DND-41 (cell line): ENCODE data around the gene TEDC2.

ENCODE experiments used
- ATAC-seq: fragments of 200-7000 bp; cut with Tn5 transposase; 3 replicates; pipeline ENCODE4 v1.9.1; 2021; ENCODE audit warnings: low read depth; ENCODE audit not compliant: insufficient read depth
- DNase-seq: peaks from one replicate; pipeline ENCODE4 v3.0.0-alpha.2; 2020
- H2AFZ ChIP-seq: 2 replicates; pipeline ENCODE4 v1.6.0; 2012; ENCODE audit warnings: low read depth, low read length
- H3K27ac ChIP-seq: 2 replicates; pipeline ENCODE4 v1.5.1; 2012; ENCODE audit warnings: low read length, inconsistent platforms
- H3K27me3 ChIP-seq: fragments of 200-600 bp; sonication (generic); 2 replicates; pipeline ENCODE4 v1.6.0; 2012; ENCODE audit warnings: low read length, mild to moderate bottlenecking, inconsistent platforms; ENCODE audit not compliant: insufficient read depth, poor library complexity
- H3K36me3 ChIP-seq: 2 replicates; pipeline ENCODE4 v1.5.1; 2012; ENCODE audit warnings: low read length, inconsistent platforms; ENCODE audit not compliant: insufficient read depth
- H3K4me1 ChIP-seq: 2 replicates; pipeline ENCODE4 v1.5.1; 2012; ENCODE audit warnings: mild to moderate bottlenecking, low read length; ENCODE audit not compliant: insufficient read depth
- H3K4me2 ChIP-seq: 2 replicates; pipeline ENCODE4 v1.6.0; 2012; ENCODE audit warnings: mild to moderate bottlenecking, moderate library complexity, low read length, inconsistent platforms; ENCODE audit not compliant: insufficient read depth
- H3K4me3 ChIP-seq, 2 experiments: fragments of 200-600 bp in 1 of 2; shearing (Covaris generic) in 1 of 2; 2 replicates each; pipeline ENCODE4 v1.5.1; 2012 to 2016; ENCODE audit warnings: inconsistent platforms in 2 of 2, low read length in 2 of 2, mild to moderate bottlenecking in 2 of 2, low read depth in 1 of 2, moderate library complexity in 1 of 2
- H3K79me2 ChIP-seq: 2 replicates; pipeline ENCODE4 v1.6.0; 2012; ENCODE audit warnings: low read length, inconsistent platforms; ENCODE audit not compliant: insufficient read depth
- H3K9ac ChIP-seq: 2 replicates; pipeline ENCODE4 v1.6.0; 2012; ENCODE audit warnings: low read depth, mild to moderate bottlenecking, inconsistent platforms, low read length, moderate library complexity
- H3K9me3 ChIP-seq: 2 replicates; pipeline ENCODE4 v1.5.1; 2012; ENCODE audit warnings: low read length, moderate library complexity, mild to moderate bottlenecking, inconsistent platforms; ENCODE audit not compliant: insufficient read depth, severe bottlenecking
- H4K20me1 ChIP-seq: 2 replicates; pipeline ENCODE4 v1.6.0; 2012; ENCODE audit warnings: low read length; ENCODE audit not compliant: insufficient read depth
- CTCF ChIP-seq: IDR thresholded peaks from 2 replicates; pipeline ENCODE4 v1.5.1; 2012; ENCODE audit warnings: borderline replicate concordance, low read length, moderate library complexity, mild to moderate bottlenecking; ENCODE audit not compliant: poor library complexity, severe bottlenecking; ENCODE audit errors: extremely low read depth
- EZH2 ChIP-seq: IDR thresholded peaks from 3 replicates; pipeline ENCODE4 v1.6.1; 2012; ENCODE audit warnings: borderline replicate concordance, low read depth, mild to moderate bottlenecking, moderate library complexity, low read length, inconsistent platforms; ENCODE audit not compliant: severe bottlenecking

The TEDC2 gene

GRCh38 chr16:2467528-2468232 is 7.8 kb downstream of the TEDC2 start:
- ATAC-seq = no peak
- Histone ChIP-seq H3K79me2 (no peaks in the 10 kb centered on the region), H3K27me3 (peaks cover 41% of the 10 kb centered on the region), H3K36me3 (peaks cover 6% of the 10 kb centered on the region), H3K9me3 (no peaks in the 10 kb centered on the region), H3K4me2 (peak overlapping the region; percentile 36; the same call in 1 of the 2 replicates), H3K4me3 (no peak overlapping the region), H4K20me1 (peaks cover 45% of the 10 kb centered on the region), H2AFZ (no peak overlapping the region), H3K4me1 (peaks cover 55% of the 10 kb centered on the region), H3K27ac (no peak overlapping the region), H3K9ac (no peak overlapping the region)
- no peak for DNase-seq
- TF ChIP-seq CTCF (no peak), EZH2 (no peak)

- DNase-seq (no peak), ATAC-seq (peak; percentile 2; the same call in 1 of the 3 replicates)
- peaks cover 41% of the 10 kb centered on the region for H3K27me3 ChIP-seq
- no peak overlapping the region for H2AFZ ChIP-seq
- no peaks in the 10 kb centered on the region for H3K9me3 ChIP-seq
- no peak overlapping the region for H3K4me3 ChIP-seq
- peaks cover 61% of the 10 kb centered on the region for H3K4me1 ChIP-seq
- no peak overlapping the region for H3K9ac ChIP-seq
- H3K79me2 ChIP-seq = no peaks in the 10 kb centered on the region
- H3K4me2 ChIP-seq = peak overlapping the region; percentile 36
- no peak overlapping the region; the same call in 1 of the 2 replicates for H3K27ac ChIP-seq
- TF ChIP-seq CTCF = no peak
- TF ChIP-seq EZH2 = no peak
- peaks cover 51% of the 10 kb centered on the region for H4K20me1 ChIP-seq
- H3K36me3 ChIP-seq = peaks cover 4% of the 10 kb centered on the region; the same call in 1 of the 2 replicates
Measured at GRCh38 chr16:2468233-2468724, 8.4 kb downstream of the TEDC2 start.

- ATAC-seq = peak; percentile 41
Measured at GRCh38 chr16:2468725-2469398, 9.0 kb downstream of the TEDC2 start.

More at GRCh38 chr16:2468725-2469398, 9.0 kb downstream of the TEDC2 start:
- H3K27ac ChIP-seq = peak overlapping the region; percentile 54
- peak overlapping the region; percentile 36 for H3K4me2 ChIP-seq
- peaks cover 41% of the 10 kb centered on the region for H3K27me3 ChIP-seq
- H3K36me3 ChIP-seq = peaks cover 2% of the 10 kb centered on the region; the same call in 1 of the 2 replicates
- H3K79me2 ChIP-seq = no peaks in the 10 kb centered on the region
- peak; percentile 71 for DNase-seq
- no peak for TF ChIP-seq CTCF
- TF ChIP-seq EZH2 = no peak
- H4K20me1 ChIP-seq = peaks cover 52% of the 10 kb centered on the region
- H3K4me1 ChIP-seq = peaks cover 67% of the 10 kb centered on the region
- no peak overlapping the region for H3K4me3 ChIP-seq
- H3K9me3 ChIP-seq = no peaks in the 10 kb centered on the region
- peak overlapping the region; percentile 13; the same call in 1 of the 2 replicates for H3K9ac ChIP-seq
- H2AFZ ChIP-seq = no peak overlapping the region
